ENCODE measurements around the gene STYK1. TPM values are rescaled to one million over a fixed set of nuclear protein-coding genes. Genes with fewer than 3 reads are reported as not detected.

STYK1 gene
- total and polyA plus RNA-seq, 12 donors = 0.08 to 0.13 (median 0.10) TPM; not detected in 9

GRCh38 chr12:10632226-10632625 lies 41.6 kb downstream of the STYK1 start:
- Histone ChIP-seq H3K36me3 (replicated peaks in 1 of 2) (no peaks in the 10 kb centered on the region), H3K27me3 (no peaks in the 10 kb centered on the region), H3K4me3 (no peak overlapping the region), H3K4me1 (replicated peaks in 1 of 2) (no peaks in the 10 kb centered on the region), H3K9me3 (replicated peaks in 1 of 3) (no peaks in the 10 kb centered on the region), H3K27ac (no peak overlapping the region)
- TF ChIP-seq CTCF (IDR thresholded peaks at IDR 0.05) (no peak), POLR2A (IDR thresholded peaks at IDR 0.05) (no peak)
- no peak for DNase-seq
- intact Hi-C loops (cut with DNase I) = no loop called here

GRCh38 chr12:10624605-10625004 lies 49.2 kb downstream of the STYK1 start:
- intact Hi-C loops (cut with DNase I) = loop anchor here in 1 of 2 donors (10.0 kb wide), 1 partner anchor 120 kb away; no protein-coding TSS in a partner anchor
- no peak for TF ChIP-seq POLR2A (IDR thresholded peaks at IDR 0.05)
- no peak for TF ChIP-seq CTCF (IDR thresholded peaks at IDR 0.05)

GRCh38 chr12:10623131-10623530 lies 50.7 kb downstream of the STYK1 start:
- H3K4me3 ChIP-seq = no peak overlapping the region
- intact Hi-C loops (cut with DNase I) = loop anchor here in 1 of 2 donors (10.0 kb wide), 1 partner anchor 122 kb away; no protein-coding TSS in a partner anchor
- no peak overlapping the region for H3K27ac ChIP-seq
- no peak for TF ChIP-seq POLR2A (IDR thresholded peaks at IDR 0.05)
- TF ChIP-seq CTCF (IDR thresholded peaks at IDR 0.05) = no peak
- no peak for DNase-seq
- no peaks in the 10 kb centered on the region for H3K9me3 ChIP-seq (replicated peaks in 1 of 3)
- peaks cover 8% of the 10 kb centered on the region for H3K27me3 ChIP-seq
- no peaks in the 10 kb centered on the region for H3K36me3 ChIP-seq (replicated peaks in 1 of 2)
- no peaks in the 10 kb centered on the region for H3K4me1 ChIP-seq (replicated peaks in 1 of 2)

More at GRCh38 chr12:10624605-10625004, 49.2 kb downstream of the STYK1 start:
- 65 to 78% (median 70%) methylated on average over 3 of the region's 3 CpGs for WGBS, 4 donors
- Histone ChIP-seq H3K27me3 (peaks cover 8% of the 10 kb centered on the region), H3K27ac (no peak overlapping the region), H3K4me3 (no peak overlapping the region), H3K9me3 (replicated peaks in 1 of 3) (no peaks in the 10 kb centered on the region), H3K36me3 (replicated peaks in 1 of 2) (no peaks in the 10 kb centered on the region), H3K4me1 (replicated peaks in 1 of 2) (no peaks in the 10 kb centered on the region)
- no peak for DNase-seq

- WGBS, 4 donors = 53 to 73% (median 60%) methylated on average over 1 of the region's 1 CpG
- TF ChIP-seq POLR2A (IDR thresholded peaks at IDR 0.05) (no peak), CTCF (IDR thresholded peaks at IDR 0.05) (no peak)
- Histone ChIP-seq H3K4me3 (no peak overlapping the region), H3K9me3 (replicated peaks in 1 of 3) (no peaks in the 10 kb centered on the region), H3K36me3 (replicated peaks in 1 of 2) (no peaks in the 10 kb centered on the region), H3K27ac (no peak overlapping the region), H3K4me1 (replicated peaks in 1 of 2) (no peaks in the 10 kb centered on the region), H3K27me3 (peaks cover 8% of the 10 kb centered on the region)
- intact Hi-C loops (cut with DNase I) = loop anchor here in 1 of 2 donors (10.0 kb wide), 1 partner anchor 124 kb away; no protein-coding TSS in a partner anchor
- DNase-seq = no peak
These were observed 52.6 kb downstream of the STYK1 start for GRCh38 chr12:10621278-10621677.
